ENCODE measurements around the gene SAC3D1.
A peak's percentile ranks its signal among the peaks of the same experiment; 100 is the strongest.

Gene SAC3D1

DNA sequence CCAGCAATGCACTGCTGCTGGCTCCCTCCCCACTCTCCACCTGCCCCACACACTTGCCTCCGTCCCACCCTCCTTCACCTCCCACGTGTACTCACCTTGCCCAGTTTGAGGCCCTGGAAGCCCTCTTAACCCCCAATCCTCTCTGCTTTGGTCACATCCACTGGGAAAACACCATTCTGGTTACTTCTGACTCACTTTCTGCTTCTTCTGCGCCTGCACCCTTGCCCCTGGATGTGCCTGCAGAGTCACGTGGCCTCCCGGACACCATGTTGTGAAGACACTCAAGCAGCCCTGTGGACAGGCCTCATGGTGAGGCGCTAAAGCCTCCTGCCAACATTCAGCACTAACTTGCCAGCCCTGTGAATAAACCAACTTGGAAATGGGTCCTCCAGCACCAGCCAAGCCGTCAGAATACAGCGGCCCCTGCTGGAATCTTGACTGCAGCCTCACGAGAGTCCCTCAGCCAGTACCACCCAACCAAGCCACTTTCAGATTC, 20.0 kb downstream of the SAC3D1 start:
- no peak for DNase-seq (ENCODE audit: extremely low read depth, low read depth)
- peak; percentile 33 for TF ChIP-seq CTCF (IDR thresholded peaks at IDR 0.05; ENCODE audit: low read depth, low read length)

DNA sequence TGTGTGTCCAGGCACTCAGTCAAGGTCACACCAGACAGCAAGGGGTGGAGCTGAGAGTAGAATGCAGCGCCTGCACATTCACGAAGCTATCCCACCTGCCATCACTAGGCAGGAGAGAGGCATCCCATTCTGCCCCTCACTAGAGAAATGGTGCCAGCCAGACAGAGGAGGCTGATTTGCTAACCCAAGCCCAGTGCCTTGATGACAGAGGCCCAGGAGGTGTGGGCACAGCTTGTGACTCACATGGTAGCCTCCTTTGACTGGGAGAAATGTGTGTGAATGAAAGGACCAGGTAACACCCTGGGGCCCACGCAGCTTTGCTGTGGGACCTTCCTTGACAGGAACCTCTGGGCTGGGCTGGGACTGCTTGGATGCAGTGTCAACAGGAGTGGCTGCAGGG, 22.5 kb downstream of the SAC3D1 start:
- no peak for TF ChIP-seq CTCF (IDR thresholded peaks at IDR 0.05; ENCODE audit: low read depth, low read length)

DNA sequence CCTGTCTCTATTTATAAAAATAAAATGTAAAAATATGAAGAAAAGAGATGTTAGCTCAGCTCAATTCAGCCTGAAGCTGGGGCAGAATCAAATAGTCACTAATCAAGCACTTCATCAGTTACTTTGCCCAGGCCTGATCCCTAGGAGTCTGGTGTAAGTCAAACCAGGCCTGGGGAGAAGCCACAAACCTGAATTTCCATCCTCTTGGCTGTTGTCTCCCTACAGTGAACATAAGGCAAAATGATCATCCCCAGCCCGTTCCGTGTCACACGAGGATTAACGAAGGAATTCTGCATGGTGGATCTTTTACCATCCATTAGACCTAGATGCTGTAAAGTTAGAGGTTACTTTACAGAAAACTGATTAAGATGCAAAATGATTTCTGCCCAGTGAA, 23.8 kb downstream of the SAC3D1 start:
- no peak for DNase-seq (ENCODE audit: extremely low read depth, low read depth)

More for the DNA sequence above, 22.5 kb downstream of the SAC3D1 start:
- no peak for DNase-seq (ENCODE audit: extremely low read depth, low read depth)

GRCh38 chr11:65065851-65066250, 24.8 kb downstream of the SAC3D1 start:
- no peak for DNase-seq (ENCODE audit: extremely low read depth, low read depth)
- no peak for TF ChIP-seq CTCF (IDR thresholded peaks at IDR 0.05; ENCODE audit: low read depth, low read length)

More for the DNA sequence above, 23.8 kb downstream of the SAC3D1 start:
- TF ChIP-seq CTCF (IDR thresholded peaks at IDR 0.05; ENCODE audit: low read depth, low read length), result no peak

- no peak for DNase-seq (ENCODE audit: extremely low read depth, low read depth)
- TF ChIP-seq CTCF (IDR thresholded peaks at IDR 0.05; ENCODE audit: low read depth, low read length), result no peak
These were observed 25.3 kb downstream of the SAC3D1 start for GRCh38 chr11:65066315-65066714.

DNA sequence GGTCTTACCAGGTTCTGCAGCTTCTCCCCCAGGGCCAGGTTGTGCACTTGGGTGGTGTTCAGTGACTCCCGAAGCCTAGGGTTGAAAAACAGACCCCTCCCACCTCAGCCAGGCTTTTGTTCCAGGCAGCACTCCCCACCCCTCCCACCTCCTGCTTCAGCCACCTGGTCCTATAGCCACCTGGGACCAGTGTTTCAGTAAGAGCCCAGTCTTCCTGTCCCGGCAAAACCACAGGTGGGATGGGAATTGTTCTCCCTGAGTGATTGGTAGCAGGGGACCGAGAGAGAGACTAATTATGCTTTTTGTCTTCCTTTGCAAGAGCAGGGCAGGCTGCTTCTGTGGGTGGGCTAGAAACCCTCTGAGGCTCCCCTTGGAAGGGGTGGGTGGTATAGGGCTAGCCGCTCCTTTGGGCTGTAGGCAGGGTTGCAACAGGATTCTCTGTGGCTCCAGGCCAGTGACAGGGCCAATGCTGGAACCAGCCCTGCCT, 25.8 kb downstream of the SAC3D1 start:
- no peak for DNase-seq (ENCODE audit: extremely low read depth, low read depth)
- no peak for TF ChIP-seq CTCF (IDR thresholded peaks at IDR 0.05; ENCODE audit: low read depth, low read length)

DNA sequence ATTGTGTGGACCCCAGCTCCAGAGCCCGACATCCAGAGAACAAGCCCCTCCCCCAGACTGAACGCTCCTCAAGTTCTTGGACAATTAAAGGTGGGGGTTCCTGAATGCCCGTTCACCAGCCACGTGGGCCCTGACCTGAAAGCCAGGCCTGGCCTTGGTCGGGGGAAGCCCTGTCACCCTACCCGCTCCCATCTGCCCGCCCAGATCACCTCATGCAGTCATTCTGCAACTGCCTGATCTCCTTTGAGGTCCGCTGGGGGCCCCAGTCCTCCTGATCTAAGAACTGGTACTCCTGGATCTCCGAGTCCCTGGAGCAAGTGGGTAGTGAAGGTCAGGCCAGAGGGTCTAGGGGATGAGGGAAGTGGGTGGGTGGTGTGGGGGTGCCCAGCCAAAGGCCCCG, 26.4 kb downstream of the SAC3D1 start:
- DNase-seq (ENCODE audit: extremely low read depth, low read depth), result no peak
- TF ChIP-seq CTCF (IDR thresholded peaks at IDR 0.05; ENCODE audit: low read depth, low read length), result no peak
